T-helper 2 cell treated with Interferon-gamma antibody and Interleukin-4, amounts not matched to agents 100 ng/mL and 5 ng/mL, for 36 hours (primary cell): Measurements from ENCODE around the gene CEP76. TPM values are rescaled to one million over a fixed set of nuclear protein-coding genes. Genes with fewer than 3 reads are reported as not detected.

ENCODE experiments used
- intact Hi-C: fragments of 100-400 bp; cut with micrococcal nuclease; formaldehyde crosslinking; loops from one replicate; pipeline ENCODE4 v1.15.1; 2023
- total RNA-seq: library from RNA; stranded (reverse); gene quantifications from 2 replicates; pipeline ENCODE4 v1.2.3, GENCODE V29; 2022

CEP76 gene
- total RNA-seq, 1 donor from 2014 or later, result 14.5 TPM

DNA sequence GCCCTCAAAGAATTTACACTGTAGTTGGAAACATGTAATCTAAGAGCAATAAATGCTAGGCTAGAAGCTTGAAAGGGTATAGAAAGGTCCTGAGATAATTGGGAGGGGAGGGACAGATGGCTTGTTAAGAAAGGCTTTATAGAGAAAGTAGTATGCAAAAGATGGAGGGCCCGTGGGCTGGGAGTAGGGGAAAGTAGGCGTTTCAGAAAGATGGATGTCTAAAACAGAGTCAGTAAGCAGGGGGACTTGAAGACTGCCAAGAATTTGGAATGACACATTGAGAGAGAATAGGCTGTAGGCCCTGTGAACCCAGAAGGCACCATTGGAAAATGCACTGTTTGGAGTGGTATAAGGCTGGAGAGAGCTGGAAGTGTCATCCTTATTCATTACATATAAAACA, 1.1 kb upstream of the CEP76 start:
- intact Hi-C loops, result loop anchor here (1.0 to 10.0 kb wide), 4 partner anchors 287 to 431 kb away; partner anchors contain the start of genes AFG3L2 and CEP192

DNA sequence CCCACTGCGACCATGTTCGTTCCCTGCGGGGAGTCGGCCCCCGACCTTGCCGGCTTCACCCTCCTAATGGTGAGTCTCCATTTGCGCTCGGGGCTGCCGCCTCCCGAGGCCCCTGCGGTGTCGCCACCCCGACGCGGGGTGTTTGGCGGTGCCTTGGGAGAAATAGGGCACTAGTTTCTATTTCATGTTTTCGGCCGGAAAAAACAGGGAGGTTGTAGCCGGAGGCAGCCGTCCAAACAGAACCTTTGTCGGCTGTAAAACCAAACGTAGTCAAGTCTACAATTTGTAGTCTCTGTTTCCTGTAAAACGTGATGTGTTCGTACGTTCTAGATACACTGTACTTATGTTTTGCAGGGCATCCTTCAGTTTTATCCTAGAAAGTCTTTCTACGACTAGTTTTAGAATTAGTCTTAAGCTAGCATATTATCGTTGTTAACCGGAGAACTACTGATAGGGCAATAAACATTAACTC, 609 bp upstream of the CEP76 start:
- intact Hi-C loops, result loop anchor here (1.0 to 10.0 kb wide), 4 partner anchors 288 to 432 kb away; partner anchors contain the start of genes AFG3L2 and CEP192

DNA sequence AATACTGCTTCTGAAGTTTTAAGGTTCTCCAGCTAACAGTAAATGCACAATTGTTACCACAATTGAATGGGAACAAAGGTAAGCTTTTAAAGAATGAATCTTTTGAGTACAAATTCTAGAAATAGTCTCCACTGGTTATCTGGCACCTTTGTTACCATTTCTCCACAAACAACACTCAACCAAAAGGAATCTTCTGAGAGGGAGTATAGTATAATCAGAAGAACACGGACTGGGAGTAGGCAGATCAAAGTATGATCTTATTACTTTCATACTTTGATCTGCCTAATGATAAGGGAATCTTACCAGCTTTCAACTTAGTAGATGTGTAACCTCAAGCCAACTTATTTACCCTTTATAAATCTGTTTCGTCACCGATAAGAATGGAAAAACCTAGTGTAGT, 1.4 kb downstream of the CEP76 start:
- intact Hi-C loops, result loop anchor here (5.0 to 10.0 kb wide), 2 partner anchors 309 to 434 kb away; no protein-coding TSS in a partner anchor

DNA sequence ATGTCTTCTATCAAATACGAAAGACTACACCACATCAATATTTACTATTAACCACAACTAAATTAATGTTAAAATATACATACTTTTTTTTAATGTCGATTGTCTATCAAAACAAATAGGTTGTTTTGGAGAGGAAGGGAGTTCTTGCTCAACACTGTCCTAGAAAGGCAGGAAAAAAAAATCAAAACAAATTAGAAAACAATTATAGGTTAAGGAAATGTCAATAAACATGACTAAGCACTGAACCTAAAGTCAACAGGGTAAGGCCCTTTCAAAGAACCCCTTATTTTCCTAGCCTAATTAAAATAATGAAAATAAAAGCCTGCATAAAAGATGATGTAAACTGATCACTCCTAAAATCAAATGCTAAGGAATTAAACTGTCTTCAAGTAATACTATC, 2.8 kb downstream of the CEP76 start:
- intact Hi-C loops, result loop anchor here (5.0 to 10.0 kb wide), 2 partner anchors 307 to 435 kb away; no protein-coding TSS in a partner anchor

DNA sequence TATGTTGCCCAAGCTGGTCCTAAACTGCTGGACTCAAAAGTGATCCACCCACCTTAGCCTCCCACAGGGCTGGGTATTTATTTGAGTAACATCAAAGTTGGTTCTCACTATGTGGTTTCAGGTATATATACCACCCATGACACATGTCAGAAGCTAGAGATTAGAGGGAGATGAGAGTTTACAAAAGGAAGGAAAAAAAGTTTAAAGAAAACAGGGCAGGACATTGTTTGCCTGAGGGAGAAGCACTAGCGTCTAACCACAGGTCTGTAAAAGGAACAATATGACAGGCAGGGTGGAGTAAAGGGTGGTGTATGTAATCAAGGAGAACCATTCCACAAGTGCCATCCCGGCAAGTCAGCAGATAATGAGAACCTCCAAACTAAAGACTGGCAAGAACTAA, 8.5 kb downstream of the CEP76 start:
- intact Hi-C loops, result no loop called here

DNA sequence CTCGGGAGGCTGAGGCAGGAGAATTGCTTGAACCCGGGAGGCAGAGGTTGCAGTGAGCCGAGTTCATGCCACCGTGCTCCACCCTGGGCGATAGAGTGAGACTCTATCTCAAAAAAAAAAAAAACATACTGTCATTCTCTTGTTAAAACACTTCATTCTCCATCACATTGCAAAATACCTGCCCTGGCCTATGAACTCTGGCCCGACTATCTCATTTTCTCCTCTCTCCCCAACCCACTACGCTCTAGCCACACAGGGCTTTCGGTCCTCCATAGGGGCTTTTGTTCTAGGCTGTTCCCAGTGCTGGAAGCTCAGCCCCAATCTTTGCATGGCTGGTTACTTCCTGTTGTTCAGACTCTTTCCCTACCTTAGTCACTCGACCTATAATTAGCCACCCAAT, 10.3 kb downstream of the CEP76 start:
- intact Hi-C loops, result no loop called here

DNA sequence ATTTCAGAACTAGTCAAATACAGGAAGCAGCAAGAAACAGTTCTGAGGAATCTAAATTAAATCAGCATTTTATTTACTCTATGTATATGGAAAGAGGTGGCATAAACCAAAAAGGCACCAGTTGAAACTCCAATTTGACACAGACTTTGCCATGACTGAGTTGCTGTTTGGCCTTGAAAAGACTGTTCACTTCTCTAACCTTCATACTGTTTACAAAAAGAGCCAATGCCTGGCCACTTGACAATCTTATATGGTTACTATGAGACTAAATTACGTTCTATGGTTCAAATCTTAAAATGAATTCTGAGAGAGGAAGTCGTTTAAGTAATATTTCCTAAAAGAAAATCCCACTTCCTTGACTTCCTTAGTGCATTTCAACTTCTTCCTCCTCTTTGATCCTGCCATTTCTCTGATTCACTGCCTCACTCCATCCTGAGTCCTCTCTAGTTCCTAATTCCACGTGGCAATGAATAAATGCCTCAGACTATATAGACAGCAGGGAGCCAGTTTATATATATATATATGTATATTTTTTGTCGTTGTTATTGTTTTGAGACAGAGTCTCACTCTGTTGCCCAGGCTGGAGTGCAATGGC, 13.2 kb downstream of the CEP76 start:
- intact Hi-C loops, result no loop called here

DNA sequence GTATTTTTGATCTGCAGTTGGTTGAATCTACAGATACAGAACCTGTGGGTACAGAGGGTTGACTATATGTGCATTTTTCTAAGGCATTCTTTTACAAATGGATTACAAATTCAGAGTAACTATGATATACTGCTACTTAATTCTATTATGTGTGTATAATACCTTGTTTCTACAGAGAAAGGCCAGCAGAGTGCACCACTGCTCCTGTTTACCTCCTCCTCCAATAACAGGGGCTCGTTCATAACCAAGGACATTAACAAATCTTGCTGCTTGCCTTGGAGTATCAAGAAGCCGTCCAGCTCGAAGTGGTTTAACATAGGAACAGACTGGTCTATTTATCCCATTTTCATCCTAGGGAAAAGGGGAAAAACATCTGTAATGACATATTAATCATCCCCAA, 16.4 kb downstream of the CEP76 start:
- intact Hi-C loops, result no loop called here

DNA sequence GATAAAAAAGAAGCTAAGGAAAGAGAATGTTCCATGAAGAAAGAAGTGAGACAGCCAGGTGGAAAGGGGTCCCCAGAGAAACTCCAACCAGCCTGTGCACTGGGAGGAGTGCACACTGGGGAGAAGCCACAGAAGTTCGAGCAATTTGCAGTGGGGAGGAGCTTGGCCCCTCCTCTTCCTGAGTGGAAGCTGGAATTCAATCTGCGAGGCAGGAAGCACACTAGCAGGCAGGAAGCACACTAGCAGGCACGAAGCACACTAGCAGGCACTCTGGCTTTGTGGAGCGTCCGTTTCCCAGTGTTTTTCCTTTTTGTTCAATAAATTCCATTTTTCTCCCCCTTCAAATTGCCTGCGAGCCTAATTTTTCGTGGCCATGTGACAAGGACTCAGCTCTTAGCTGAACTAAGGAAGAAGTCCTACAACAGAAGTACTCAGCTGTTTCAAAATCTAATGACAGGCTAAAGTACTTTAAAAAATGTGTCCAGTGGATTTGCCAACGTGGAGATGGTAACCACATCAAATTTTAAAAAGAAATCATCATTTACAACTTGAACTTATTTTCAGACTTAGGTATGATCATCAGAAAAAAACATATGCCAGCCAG, 23.2 kb downstream of the CEP76 start:
- intact Hi-C loops, result no loop called here

DNA sequence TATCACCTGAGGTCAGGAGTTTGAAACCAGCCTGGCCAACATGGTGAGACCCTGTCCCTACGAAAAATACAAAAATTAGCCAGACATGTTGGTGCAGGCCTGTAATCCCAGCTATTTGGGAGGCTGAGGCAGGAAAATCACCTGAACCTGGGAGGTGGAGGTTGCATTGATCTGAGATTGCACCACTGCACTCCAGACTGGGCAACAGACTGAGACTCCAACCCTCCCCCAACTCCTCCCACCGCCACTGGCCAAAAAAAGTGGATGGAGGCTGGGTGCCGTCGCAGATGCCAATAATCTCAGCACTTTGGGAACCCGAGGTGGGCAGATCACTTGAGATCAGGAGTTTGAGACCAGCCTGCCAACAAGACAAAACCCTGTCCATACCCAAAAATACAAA, 34.5 kb downstream of the CEP76 start:
- intact Hi-C loops, result no loop called here

DNA sequence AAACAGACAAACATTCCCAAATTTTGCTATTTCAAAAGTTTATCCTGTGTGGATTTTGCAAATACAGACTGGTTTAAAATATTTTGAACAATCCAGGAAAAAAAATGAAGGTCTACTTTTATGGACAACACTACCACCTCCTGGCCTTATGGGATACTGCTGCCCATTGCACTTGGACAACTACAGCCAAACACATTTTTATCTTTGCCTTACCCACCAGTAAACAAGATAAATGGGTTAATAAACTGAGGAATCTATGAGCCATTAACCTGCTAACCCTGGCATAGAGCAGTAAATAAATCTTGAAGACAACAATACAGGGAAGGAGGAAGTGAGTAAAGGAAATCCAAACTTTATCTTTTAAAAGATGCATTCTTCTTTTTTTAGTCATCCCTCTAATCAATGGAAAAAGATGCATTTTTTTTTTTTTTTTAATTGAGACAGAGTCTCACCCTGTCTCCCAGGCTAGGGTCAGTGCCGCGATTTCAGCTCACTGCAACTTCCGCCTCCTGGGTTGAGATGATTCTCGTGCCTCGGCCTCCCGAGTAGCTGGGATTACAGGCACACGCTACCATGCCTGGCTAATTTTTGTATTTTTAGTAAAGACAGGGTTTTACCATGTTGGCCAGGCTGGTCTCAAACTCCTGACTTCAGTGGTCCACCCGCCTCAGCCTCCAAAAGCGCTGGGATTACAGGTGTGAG, 42.5 kb downstream of the CEP76 start:
- intact Hi-C loops, result loop anchor here (1.0 to 5.0 kb wide), 4 partner anchors 119 to 332 kb away; partner anchors contain the start of gene PRELID3A

DNA sequence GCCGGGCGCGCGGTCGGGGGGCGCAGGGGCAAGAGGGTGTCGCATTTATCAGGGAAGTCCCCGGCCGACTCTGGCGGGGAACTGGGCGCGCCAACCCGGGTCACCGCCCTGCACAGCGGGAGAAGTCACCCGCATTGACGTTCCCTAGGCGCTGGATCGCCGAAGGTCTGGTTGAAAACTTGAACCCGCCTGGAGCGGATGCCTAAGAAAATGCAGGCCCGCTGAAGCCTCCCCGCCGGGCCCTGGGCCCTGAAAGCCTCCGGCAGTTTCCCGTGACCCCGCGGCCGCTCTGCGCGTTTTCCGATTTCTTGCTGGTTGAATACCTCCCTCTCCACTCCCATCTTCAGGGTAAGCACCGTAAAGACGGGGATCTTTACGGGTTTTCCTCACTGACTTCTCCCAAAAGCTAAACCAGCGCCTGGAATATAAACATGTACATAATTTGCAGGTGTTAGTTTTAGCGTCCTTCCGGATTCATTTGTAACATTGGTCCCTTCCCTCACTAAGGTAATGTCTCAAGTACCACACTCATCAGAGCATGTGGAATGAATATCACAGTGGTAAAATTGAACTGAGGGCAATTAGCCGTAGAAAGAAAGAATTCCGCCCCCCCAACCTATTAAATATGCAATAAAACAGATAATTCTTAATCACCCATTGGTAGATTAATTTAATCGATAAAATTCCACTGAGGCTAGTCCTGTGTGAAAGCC, 43.9 kb downstream of the CEP76 start:
- intact Hi-C loops, result loop anchor here (1.0 to 5.0 kb wide), 3 partner anchors 118 to 267 kb away; partner anchors contain the start of gene PRELID3A

DNA sequence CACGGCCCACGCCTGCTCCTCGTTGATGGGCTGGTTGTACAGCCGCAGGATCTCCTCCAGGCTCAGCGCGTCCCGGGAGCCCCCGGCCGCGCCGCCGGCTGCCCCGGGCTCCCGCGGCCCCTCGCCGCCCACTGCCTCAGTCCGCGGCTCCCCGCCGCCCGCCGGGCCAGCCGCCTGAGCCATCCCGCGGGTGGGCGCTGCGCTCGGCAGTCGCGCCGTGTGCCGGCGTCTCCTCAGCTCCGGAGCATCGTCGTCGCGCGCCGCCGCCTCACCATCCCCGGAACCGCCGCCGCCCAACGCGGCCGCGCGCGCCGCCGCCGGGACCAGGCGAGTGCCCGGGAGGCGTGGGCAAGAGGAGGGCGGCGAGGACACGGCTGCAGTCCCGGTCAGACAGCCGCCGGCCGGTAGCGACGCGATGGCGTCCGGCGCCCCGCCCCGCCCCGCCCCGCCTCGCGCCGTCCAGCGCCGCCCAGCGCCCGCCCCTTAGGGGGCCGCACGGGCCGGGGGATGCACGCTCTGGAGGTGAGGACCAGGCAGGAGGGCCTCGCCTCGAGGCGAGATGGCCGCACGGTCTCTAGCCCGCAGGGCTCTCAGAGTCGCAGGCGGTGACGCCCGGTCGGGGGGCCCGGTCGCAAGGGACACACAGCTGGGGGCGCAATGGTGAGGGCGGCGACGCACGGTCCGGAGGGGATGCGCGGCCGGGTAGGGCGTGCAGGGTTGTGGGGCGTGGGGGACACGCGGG, 44.7 kb downstream of the CEP76 start, which contains the start of gene SPIRE1:
TSS of gene SPIRE1 (minus strand) at position 424 of the 742 bp plus-strand sequence. CDS start at position 183, 241 bp downstream.
- intact Hi-C loops, result loop anchor here (1.0 to 5.0 kb wide), 3 partner anchors 117 to 281 kb away; partner anchors contain the start of genes AFG3L2 and PRELID3A

DNA sequence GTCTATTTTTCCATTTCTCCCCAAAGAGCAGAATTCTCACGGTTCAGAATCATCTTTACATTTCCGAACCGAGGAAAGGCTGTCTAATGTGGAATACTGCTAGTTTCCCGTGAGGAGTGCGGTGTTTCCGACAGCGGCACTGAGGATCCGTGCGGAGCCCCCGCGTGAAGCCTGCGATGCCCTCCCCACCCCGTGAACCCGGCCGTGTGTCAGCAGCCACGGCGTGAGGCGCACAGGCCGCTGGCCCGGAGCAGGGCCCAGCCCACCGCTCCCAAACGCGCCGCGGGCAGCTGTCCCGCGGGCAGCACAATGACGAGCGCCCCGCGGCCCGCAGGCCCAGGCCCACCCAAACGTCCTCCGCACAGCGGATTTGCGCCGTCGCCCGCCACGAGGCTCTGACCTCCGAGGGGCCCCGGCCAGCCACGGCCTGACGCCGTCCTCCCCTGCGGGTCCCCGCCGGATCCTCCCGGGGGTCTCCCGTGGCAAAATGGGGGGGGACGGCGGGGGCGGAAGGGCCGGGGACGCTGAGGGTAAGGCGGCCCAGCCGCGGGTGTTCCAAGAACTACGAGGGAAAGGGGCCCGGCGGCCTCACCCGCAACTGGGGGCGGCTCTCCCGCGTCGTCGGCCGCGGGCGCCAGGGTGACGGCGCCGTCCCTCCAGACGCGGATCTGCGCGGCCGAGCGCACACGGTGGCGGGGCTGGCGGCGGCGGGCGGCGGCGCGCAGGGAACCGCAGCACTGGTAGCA, 45.4 kb downstream of the CEP76 start:
- intact Hi-C loops, result loop anchor here (1.0 to 5.0 kb wide), 2 partner anchors 250 to 280 kb away; partner anchors contain the start of genes AFG3L2 and PRELID3A

DNA sequence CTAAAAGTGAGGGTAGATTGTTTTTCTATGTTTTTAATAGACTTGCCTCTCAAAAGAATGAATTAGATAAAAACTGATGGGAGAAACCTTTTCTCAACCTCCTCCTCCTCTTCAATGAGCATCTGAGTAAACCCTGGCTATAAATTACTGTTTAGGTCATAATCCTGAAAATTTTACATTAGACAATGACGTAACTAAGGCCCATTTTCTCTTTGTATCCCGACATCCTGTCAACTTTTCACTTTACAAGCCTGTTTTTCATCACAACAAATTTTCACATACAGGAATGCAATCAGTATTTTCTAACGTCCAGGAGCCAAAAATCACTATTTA, 46.0 kb downstream of the CEP76 start:
- intact Hi-C loops, result loop anchor here (5.0 kb wide), 1 partner anchor 249 kb away; the partner anchor contains the start of gene PRELID3A

DNA sequence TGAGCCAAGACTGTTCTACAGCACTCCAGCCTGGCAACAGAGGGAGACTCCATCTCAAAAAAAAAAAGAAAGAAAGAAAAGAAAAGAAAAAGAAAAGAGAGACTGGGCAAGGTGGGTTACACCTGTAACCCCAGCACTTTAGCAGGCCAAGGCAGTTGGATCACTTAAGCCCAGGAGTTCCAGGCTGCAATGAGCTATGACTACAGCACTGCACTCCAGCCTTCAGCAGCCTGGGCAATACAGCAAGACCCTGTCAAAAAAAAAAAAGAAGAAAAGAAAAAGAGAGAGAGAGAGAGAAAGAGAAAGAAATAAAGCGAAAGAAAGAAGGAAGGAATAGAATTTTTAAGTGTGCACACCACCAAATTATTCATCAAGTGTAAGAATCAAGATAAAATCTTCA, 47.6 kb downstream of the CEP76 start:
- intact Hi-C loops, result loop anchor here (5.0 kb wide), 2 partner anchors 58 to 248 kb away; partner anchors contain the start of gene PRELID3A

DNA sequence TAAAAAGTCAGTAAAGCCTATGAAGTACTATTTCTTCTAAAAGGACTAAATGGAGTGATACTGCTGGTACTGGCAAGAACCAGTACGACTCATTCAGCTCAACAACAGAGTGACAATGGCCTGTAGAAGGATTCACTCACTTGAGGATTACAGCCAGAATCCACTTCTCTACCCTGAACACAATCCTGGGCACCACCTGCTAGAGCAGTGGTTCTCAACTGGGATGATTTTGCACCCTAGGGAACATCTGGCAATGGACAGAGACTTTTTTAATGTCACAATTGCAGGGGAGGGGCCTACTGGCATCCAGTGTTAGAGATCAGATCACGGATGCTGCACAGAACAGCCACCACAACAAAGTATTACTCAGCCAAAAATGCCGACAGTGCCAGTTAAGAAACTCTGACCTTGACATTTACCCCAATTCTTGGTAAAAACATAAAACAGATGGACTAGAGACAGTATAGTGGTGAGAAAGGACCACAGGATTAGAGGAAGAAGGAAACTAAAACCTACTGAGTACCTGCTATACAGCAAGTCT, 49.6 kb downstream of the CEP76 start:
- intact Hi-C loops, result loop anchor here (2.0 to 5.0 kb wide), 2 partner anchors 56 to 276 kb away; partner anchors contain the start of gene AFG3L2

DNA sequence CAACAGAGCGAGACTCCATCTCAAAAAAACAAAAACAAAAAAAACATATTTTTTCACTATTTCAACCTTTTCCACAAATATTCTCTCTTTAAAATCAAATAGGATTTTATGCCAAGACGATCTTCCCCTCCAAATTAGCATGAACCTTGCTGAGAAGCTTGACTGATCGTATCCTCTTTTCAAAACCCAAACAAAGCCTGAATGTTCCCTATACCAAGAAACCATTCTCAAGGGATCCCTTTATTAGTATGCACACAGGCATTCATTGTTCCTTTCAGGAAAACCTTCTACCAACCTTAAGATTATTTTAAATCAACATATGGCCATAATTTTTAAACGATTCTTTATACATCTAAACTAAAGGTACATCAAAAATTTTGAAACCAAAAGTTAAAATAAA, 50.9 kb downstream of the CEP76 start:
- intact Hi-C loops, result loop anchor here (2.0 to 5.0 kb wide), 2 partner anchors 54 to 275 kb away; partner anchors contain the start of gene AFG3L2

DNA sequence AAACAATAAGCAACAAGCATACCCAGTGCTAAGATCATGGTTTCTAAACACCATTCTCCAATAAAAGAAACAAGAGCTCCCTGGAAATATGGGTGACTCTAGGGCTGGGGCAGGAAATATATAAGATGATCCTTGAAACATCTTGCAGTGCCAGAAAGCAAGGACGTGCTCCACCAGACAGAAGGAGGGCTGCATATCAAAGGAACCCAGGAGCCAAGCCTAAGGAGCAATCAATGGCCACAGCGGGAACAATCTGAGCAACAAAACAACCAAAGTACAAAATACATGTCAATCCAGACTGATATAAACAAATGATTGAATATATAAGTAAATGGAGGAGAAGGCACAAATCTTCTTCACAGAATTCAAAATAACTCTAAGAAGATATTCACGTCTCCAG, 54.8 kb downstream of the CEP76 start:
- intact Hi-C loops, result no loop called here
